Testis (tissue), 5 donors: Measurements from ENCODE around the gene ABAT. TPM values are rescaled to one million over a fixed set of nuclear protein-coding genes. Genes with fewer than 3 reads are reported as not detected.

Experiments used
- DNase-seq: peaks from one replicate; pipeline ENCODE4 v3.0.0-alpha.2; 2019
- H3K27ac ChIP-seq, 2 donors: fragments of 200-600 bp; sonication (generic); one replicate each; pipeline ENCODE4 v1.5.1; 2019
- H3K27me3 ChIP-seq: fragments of 200-600 bp; sonication (generic); one replicate; pipeline ENCODE4 v1.5.1; 2019
- H3K36me3 ChIP-seq: fragments of 200-600 bp; sonication (generic); one replicate; pipeline ENCODE4 v1.5.1; 2017; ENCODE audit warnings: low read depth; ENCODE audit errors: missing control alignments
- H3K4me1 ChIP-seq: fragments of 200-600 bp; sonication (generic); one replicate; pipeline ENCODE4 v1.5.1; 2019
- H3K4me3 ChIP-seq, 2 donors: fragments of 200-600 bp; sonication (generic); one replicate each; pipeline ENCODE4 v1.5.1; 2017 to 2019
- H3K9me3 ChIP-seq: fragments of 200-600 bp; sonication (generic); one replicate; pipeline ENCODE4 v1.5.1; 2017
- CTCF ChIP-seq, 3 experiments: fragments of 450-650 bp in 2 of 3; fragments of 200-600 bp in 1 of 3; sonication (generic) in 1 of 3; IDR thresholded peaks; one replicate each; pipeline ENCODE4 v1.5.1; 2016 to 2019; ENCODE audit warnings: antibody characterized with exemption in 3 of 3, mild to moderate bottlenecking in 2 of 3, moderate library complexity in 1 of 3
- POLR2A ChIP-seq: fragments of 450-650 bp; IDR thresholded peaks from one replicate; pipeline ENCODE4 v1.6.1; 2017; ENCODE audit warnings: antibody characterized with exemption, mild to moderate bottlenecking, moderate library complexity
- WGBS, 2 donors: methylation state at CpG; one replicate each; pipeline ENCODE4 v1.1.5; 2018; 5-methylcytosine and 5-hydroxymethylcytosine counted together
- intact Hi-C: fragments of 100-400 bp; cut with DNase I; formaldehyde crosslinking; loops from one replicate; pipeline ENCODE4 v1.15.1; 2023; ENCODE audit warnings: low total_unique reads
- long read RNA-seq, 2 donors: transcript quantifications; one replicate each; lab custom pipeline, GENCODE V29; 2026
- polyA plus RNA-seq: library from polyadenylated mRNA; stranded (reverse); fragments of 350-450 nt; fragmentation: Illumina TruSeq; extraction: RNeasy Lipid Tissue Mini Kit (QIAGEN cat#74804); gene quantifications from one replicate; pipeline ENCODE4 v1.2.3, GENCODE V29; 2014; ENCODE audit warnings: low read depth, low replicate concordance; ENCODE audit not compliant: insufficient read depth
- total RNA-seq, 2 donors: library from RNA; depleted of rRNA; stranded (reverse); fragments of >200 nt; gene quantifications; one replicate each; pipeline ENCODE4 v1.2.3, GENCODE V29; 2016

Gene ABAT
- total RNA-seq (100 to 1,000 TPM in 1 of 2 donors, 10 to 100 TPM in 1; 71.7 to 108 TPM), polyA plus RNA-seq (25.3 TPM)
- long read RNA-seq, donor 1, full-length matches to known transcripts, result 11 of 11 reads
- long read RNA-seq, donor 1, partial matches to known transcripts, result 0 of 11 reads
- long read RNA-seq, donor 1, other reads (novel, unspliced or antisense), result 0 of 11 reads
- long read RNA-seq, donor 2, full-length matches to known transcripts, result 12 of 33 reads
- long read RNA-seq, donor 2, partial matches to known transcripts, result 21 of 33 reads
- long read RNA-seq, donor 2, other reads (novel, unspliced or antisense), result 0 of 33 reads

- Histone ChIP-seq H3K4me3 (peak within 1 kb of the TSS; percentile 53 to 64), H3K4me1 (peaks cover 10% of the 10 kb centered on the region), H3K27me3 (no peaks in the 10 kb centered on the region), H3K36me3 (no peaks in the 10 kb centered on the region), H3K9me3 (no peaks in the 10 kb centered on the region), H3K27ac (no peak within 1 kb of the TSS)
- TF ChIP-seq CTCF (IDR thresholded peaks at IDR 0.05) (no peak), POLR2A (no peak)
- DNase-seq, result peak; percentile 91
- intact Hi-C loops, result no loop called here
- 3 to 5% methylated on average over 6 to 46 of the region's 49 CpGs for WGBS, 2 donors
Measured at GRCh38 chr16:8674413-8675022, at the start of gene ABAT. Gene ABAT (plus strand): TSS chr16:8674617. CDS start chr16:8735740, 61,123 bp downstream.

DNA sequence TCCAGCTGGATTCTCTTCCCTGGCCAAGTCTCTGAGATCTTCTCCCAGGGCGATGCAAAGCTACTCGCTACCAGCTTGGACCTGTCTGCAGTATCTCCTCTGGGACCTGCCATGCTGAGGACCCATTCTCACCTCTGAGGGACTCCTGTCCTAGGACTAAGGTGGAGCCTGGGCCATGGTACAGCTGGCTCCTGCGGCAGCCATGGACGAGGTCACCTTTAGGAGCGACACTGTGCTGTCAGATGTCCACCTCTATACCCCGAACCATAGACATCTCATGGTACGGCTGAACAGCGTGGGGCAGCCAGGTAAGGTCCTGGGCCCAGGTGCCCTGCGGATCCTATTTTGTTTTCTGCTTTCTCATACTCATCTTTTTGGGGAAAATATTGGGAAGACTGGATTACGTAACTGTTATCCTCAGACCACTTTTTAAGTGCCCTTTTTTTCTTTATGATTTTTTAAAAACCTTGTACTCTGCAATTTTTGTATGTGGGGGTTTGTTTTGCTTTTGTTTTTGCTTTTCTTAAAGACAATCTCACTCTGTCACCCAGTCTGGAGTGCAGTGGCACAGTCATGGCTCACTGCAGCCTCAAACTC is 48.8 kb upstream of the ABAT start:
- DNase-seq, result no peak
- Histone ChIP-seq H3K27ac (no peak overlapping the region), H3K9me3 (no peaks in the 10 kb centered on the region), H3K27me3 (no peaks in the 10 kb centered on the region), H3K36me3 (no peaks in the 10 kb centered on the region), H3K4me3 (no peak overlapping the region), H3K4me1 (peaks cover 9% of the 10 kb centered on the region)
- intact Hi-C loops, result no loop called here
- 90 to 92% methylated on average over 10 of the region's 10 CpGs for WGBS, 2 donors
- TF ChIP-seq CTCF (IDR thresholded peaks at IDR 0.05) (no peak), POLR2A (no peak)

- Histone ChIP-seq H3K36me3 (no peaks in the 10 kb centered on the region), H3K27me3 (no peaks in the 10 kb centered on the region), H3K9me3 (no peaks in the 10 kb centered on the region), H3K27ac (no peak overlapping the region), H3K4me3 (no peak overlapping the region), H3K4me1 (peaks cover 9% of the 10 kb centered on the region)
- 83 to 86% methylated on average over 8 of the region's 8 CpGs for WGBS, 2 donors
- DNase-seq, result no peak
- TF ChIP-seq POLR2A (no peak), CTCF (IDR thresholded peaks at IDR 0.05) (no peak)
- intact Hi-C loops, result no loop called here
Measured at GRCh38 chr16:8626946-8627345, 47.5 kb upstream of the ABAT start.

GRCh38 chr16:8627456-8627855 is 47.0 kb upstream of the ABAT start:
- intact Hi-C loops, result no loop called here
- Histone ChIP-seq H3K4me1 (peaks cover 4% of the 10 kb centered on the region), H3K27ac (no peak overlapping the region), H3K9me3 (no peaks in the 10 kb centered on the region), H3K27me3 (no peaks in the 10 kb centered on the region), H3K4me3 (no peak overlapping the region), H3K36me3 (no peaks in the 10 kb centered on the region)
- 82 to 83% methylated on average over 4 of the region's 4 CpGs for WGBS, 2 donors
- DNase-seq, result no peak
- TF ChIP-seq CTCF (IDR thresholded peaks at IDR 0.05) (no peak), POLR2A (no peak)
